GM21619 (cell line): ENCODE results near the gene NTRK3.

Source experiments
- ATAC-seq: cut with Tn5 transposase; IDR thresholded peaks from one replicate; pipeline ENCODE4 v1.9.1; 2021; ENCODE audit not compliant: unreplicated experiment

The NTRK3 gene

GRCh38 chr15:88188300-88188699, 68.2 kb downstream of the NTRK3 start:
- ATAC-seq = no peak

- no peak for ATAC-seq
Measured at GRCh38 chr15:88187195-88187594, 69.3 kb downstream of the NTRK3 start.

- ATAC-seq = no peak
Measured at GRCh38 chr15:88185584-88185983, 71.0 kb downstream of the NTRK3 start.

GRCh38 chr15:88181613-88182012, 74.9 kb downstream of the NTRK3 start:
- no peak for ATAC-seq

- ATAC-seq = peak; percentile 87
Measured at GRCh38 chr15:88179562-88179961, 77.0 kb downstream of the NTRK3 start.

GRCh38 chr15:88178631-88179030, 77.9 kb downstream of the NTRK3 start:
- ATAC-seq = peak; percentile 57

GRCh38 chr15:88177451-88177850, 79.1 kb downstream of the NTRK3 start:
- no peak for ATAC-seq

GRCh38 chr15:88174571-88174970, 82.0 kb downstream of the NTRK3 start:
- ATAC-seq = no peak

GRCh38 chr15:88166082-88166993, 90.2 kb downstream of the NTRK3 start:
- peak; percentile 69 for ATAC-seq

GRCh38 chr15:88161636-88162035, 94.9 kb downstream of the NTRK3 start:
- no peak for ATAC-seq

- ATAC-seq = no peak
Measured at GRCh38 chr15:88155310-88155709, 101.2 kb downstream of the NTRK3 start.

GRCh38 chr15:88152672-88153071, 103.9 kb downstream of the NTRK3 start:
- ATAC-seq = no peak

- ATAC-seq = no peak
Measured at GRCh38 chr15:88147760-88148159, 108.8 kb downstream of the NTRK3 start.

- no peak for ATAC-seq
Measured at GRCh38 chr15:88144921-88145653, 111.5 kb downstream of the NTRK3 start.

- ATAC-seq = no peak
Measured at GRCh38 chr15:88142121-88142520, 114.4 kb downstream of the NTRK3 start.

- no peak for ATAC-seq
Measured at GRCh38 chr15:88141269-88141889, 115.2 kb downstream of the NTRK3 start.

GRCh38 chr15:88140398-88140797, 116.1 kb downstream of the NTRK3 start:
- no peak for ATAC-seq

GRCh38 chr15:88139936-88140335, 116.6 kb downstream of the NTRK3 start:
- no peak for ATAC-seq

GRCh38 chr15:88133795-88134194, 122.7 kb downstream of the NTRK3 start:
- no peak for ATAC-seq

GRCh38 chr15:88132499-88132898, 124.0 kb downstream of the NTRK3 start:
- no peak for ATAC-seq

GRCh38 chr15:88131937-88132336, 124.6 kb downstream of the NTRK3 start:
- no peak for ATAC-seq

GRCh38 chr15:88127432-88127790, 129.1 kb downstream of the NTRK3 start:
- no peak for ATAC-seq
